Measurements from ENCODE around the gene LMAN2. TPM values are rescaled to one million over a fixed set of nuclear protein-coding genes. Genes with fewer than 3 reads are reported as not detected.

LMAN2 gene
- total and polyA plus RNA-seq, 4 donors = 86.2 to 145 (median 116) TPM

DNA sequence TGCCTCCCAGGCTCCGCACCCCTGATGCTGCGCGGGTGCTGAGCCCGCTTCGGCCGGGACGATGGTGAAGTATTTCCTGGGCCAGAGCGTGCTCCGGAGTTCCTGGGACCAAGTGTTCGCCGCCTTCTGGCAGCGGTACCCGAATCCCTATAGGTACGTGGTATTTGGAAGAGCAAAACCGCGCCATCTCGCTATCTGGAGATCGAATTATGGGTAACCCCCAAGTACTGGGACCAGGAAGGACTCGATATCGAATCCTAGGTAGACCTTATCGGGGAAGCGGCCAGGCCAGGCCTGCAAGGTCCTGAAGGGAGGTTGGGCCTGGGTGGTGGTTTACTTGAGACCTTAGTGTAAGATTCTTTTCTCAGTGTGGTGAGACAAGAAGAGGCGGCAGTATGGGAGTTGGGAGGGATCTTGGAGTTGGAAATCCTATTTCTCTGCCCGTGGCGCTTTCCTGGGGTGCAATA is 47.5 kb downstream of the LMAN2 start:
- H3K9me3 ChIP-seq (ENCODE audit: control insufficient read depth, low read length) = no peaks in the 10 kb centered on the region
- no peaks in the 10 kb centered on the region for H3K4me1 ChIP-seq (ENCODE audit: control insufficient read depth in 1 of 2, insufficient read depth in 2 of 2, low read length in 2 of 2)
- WGBS, 2 donors = 1% methylated on average over 24 to 25 of the region's 25 CpGs
- DNase-seq = no peak
- H3K36me3 ChIP-seq (ENCODE audit: control insufficient read depth in 1 of 2, insufficient read depth in 2 of 2, low read length in 1 of 2) = no peaks in the 10 kb centered on the region
- H3K27ac ChIP-seq (ENCODE audit: low read depth in 1 of 2, low read length in 2 of 2) = peak overlapping the region; percentile 31 to 41
- intact Hi-C loops (cut with DNase I) = no loop called here
- peak overlapping the region; percentile 38 to 74 for H3K4me3 ChIP-seq (ENCODE audit: low read length in 2 of 2)
- no peak for ATAC-seq (ENCODE audit: low FRiP score)
- no peaks in the 10 kb centered on the region for H3K27me3 ChIP-seq (ENCODE audit: control insufficient read depth in 1 of 2, insufficient read depth in 2 of 2, low read length in 1 of 2)

DNA sequence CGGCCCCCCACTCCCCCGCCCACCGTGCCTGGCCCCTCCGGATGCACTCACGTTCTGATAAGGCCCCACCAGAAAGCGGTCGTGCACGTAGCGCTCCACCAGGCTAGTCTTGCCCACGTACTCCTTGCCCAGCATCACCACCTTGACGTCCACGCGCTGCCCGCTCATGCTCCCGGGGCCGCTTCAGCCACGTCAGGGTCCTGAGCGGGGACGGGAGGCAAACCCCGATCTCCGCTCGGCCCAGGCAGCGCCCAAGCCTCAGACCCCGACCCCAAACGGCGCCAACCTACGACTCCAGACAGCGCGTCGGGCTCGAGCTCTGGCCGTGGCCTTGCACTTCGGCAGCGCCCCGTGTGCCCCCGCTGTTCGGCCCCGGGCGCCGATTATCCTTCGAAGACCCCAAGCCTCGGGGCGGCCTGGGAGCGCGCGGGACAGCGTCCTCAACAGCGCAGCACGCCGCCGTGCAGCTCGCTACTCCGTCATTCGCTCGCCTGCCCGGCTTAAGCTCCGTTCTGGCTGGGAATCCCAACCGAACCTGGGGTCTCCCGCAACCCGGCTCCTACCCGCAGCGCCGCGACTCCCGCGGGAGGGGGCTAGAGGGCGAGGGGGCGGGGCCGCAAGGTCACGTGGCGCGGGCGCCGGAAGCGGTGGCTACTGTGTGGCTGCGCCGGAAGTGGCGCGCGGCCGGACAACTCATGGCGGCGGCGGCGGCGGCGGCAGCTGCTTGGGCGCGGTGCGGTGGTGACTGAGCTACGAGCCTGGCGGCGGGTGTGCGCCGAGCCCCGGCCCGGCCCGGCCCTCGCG is 48.1 kb downstream of the LMAN2 start, which contains the start of the genes PRELID1 and RAB24:
Gene PRELID1 (plus strand): TSS at position 679 of the 804 bp plus-strand sequence. CDS start 187 bp downstream, outside the sequence.
Gene RAB24 (minus strand): TSS at position 599 of the 804 bp plus-strand sequence. CDS start 431 bp downstream, at position 168.
- Histone ChIP-seq H3K4me3 (ENCODE audit: low read length in 2 of 2) (peak within 1 kb of the TSS; percentile 38 to 74), H3K27me3 (ENCODE audit: control insufficient read depth in 1 of 2, insufficient read depth in 2 of 2, low read length in 1 of 2) (no peaks in the 10 kb centered on the region), H3K27ac (ENCODE audit: low read depth in 1 of 2, low read length in 2 of 2) (peak within 1 kb of the TSS; percentile 31 to 41), H3K4me1 (ENCODE audit: control insufficient read depth in 1 of 2, insufficient read depth in 2 of 2, low read length in 2 of 2) (no peaks in the 10 kb centered on the region), H3K36me3 (ENCODE audit: control insufficient read depth in 1 of 2, insufficient read depth in 2 of 2, low read length in 1 of 2) (no peaks in the 10 kb centered on the region), H3K9me3 (ENCODE audit: control insufficient read depth, low read length) (no peaks in the 10 kb centered on the region)
- peak; percentile 93 for ATAC-seq (ENCODE audit: low FRiP score)
- WGBS, 2 donors = 0 to 1% methylated on average over 87 to 100 of the region's 100 CpGs
- intact Hi-C loops (cut with DNase I) = no loop called here
- DNase-seq = peak; percentile 93 to 97

DNA sequence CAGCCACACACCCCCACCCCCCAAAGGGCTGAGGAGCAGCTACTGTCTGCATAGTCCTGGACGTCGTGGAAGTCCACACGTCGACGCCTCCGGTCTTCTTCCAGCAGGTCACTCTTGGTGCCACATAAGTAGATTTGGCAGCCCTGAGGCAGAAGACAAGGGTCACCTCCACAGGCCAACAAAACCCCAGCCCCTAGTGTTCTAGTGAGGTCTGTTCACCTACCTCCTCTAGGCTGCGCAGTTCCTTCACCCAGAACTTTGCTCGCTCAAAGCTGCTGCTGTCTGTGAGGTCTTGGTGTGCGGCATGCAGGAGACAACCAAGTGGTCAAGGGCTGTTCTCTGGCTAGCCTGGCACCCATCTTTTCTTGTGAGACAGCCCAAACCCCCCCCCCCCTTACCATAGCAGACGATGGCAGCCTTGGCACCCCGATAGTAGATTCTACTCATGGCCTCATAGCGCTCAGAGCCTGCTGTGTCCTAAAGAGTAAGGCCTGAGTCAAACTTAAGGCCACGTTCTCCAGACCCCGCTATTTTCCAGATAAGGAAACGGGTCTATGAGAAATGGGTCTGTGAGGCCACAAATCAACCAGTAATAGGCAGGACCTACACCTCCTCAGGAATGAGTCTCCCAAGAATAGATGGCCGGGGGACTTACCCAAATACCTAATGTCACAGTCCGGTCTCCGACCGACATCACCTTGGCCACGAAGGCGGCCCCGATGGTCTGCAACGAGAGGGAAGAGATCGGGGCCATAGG is 48.9 kb downstream of the LMAN2 start:
- intact Hi-C loops (cut with DNase I) = no loop called here
- 30% methylated on average over 24 of the region's 24 CpGs for WGBS, 2 donors
- no peak overlapping the region for H3K27ac ChIP-seq (ENCODE audit: low read depth in 1 of 2, low read length in 2 of 2)
- no peaks in the 10 kb centered on the region for H3K9me3 ChIP-seq (ENCODE audit: control insufficient read depth, low read length)
- H3K4me3 ChIP-seq (ENCODE audit: low read length in 2 of 2) = peak overlapping the region; percentile 38 to 73
- H3K36me3 ChIP-seq (ENCODE audit: control insufficient read depth in 1 of 2, insufficient read depth in 2 of 2, low read length in 1 of 2) = peaks cover 0 to 6% of the 10 kb centered on the region in 2 donors
- DNase-seq = peak in 1 of 2 donors; percentile 76
- ATAC-seq (ENCODE audit: low FRiP score) = no peak
- no peaks in the 10 kb centered on the region for H3K4me1 ChIP-seq (ENCODE audit: control insufficient read depth in 1 of 2, insufficient read depth in 2 of 2, low read length in 2 of 2)
- H3K27me3 ChIP-seq (ENCODE audit: control insufficient read depth in 1 of 2, insufficient read depth in 2 of 2, low read length in 1 of 2) = no peaks in the 10 kb centered on the region

DNA sequence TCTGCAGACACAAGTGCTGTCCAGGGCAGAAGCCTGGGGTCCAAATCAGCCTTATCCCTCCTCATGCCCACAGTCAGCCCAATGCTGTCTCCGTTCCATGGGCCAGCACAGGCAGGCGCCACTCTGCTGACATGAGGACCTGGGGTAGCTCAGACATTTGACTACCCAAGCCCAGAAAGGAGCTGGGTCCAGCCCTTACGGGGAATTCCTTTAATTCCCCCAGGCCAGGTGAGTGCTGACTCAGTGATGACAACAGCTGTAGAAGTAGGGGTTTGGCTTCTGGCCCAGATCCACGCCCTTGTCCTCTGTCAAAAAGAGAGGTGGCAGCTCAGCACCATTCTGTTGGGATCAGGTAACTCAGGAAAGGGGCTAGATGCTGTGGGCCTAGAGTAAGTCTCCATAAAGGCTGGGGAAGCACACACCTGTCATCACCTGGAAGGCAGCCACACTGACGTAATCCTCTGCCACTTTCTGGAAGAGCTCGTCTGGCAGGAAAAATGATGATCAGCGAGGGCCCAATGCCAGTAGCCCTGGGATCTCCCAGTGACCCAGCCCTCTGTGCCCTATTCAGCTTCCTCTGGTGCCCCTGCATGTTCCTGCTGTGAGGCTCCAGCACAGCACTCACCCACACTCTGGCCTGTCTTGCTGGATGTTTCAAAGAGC is 49.8 kb downstream of the LMAN2 start:
- Histone ChIP-seq H3K27ac (ENCODE audit: low read depth in 1 of 2, low read length in 2 of 2) (no peak overlapping the region), H3K4me3 (ENCODE audit: low read length in 2 of 2) (no peak overlapping the region), H3K4me1 (ENCODE audit: control insufficient read depth in 1 of 2, insufficient read depth in 2 of 2, low read length in 2 of 2) (no peaks in the 10 kb centered on the region), H3K27me3 (ENCODE audit: control insufficient read depth in 1 of 2, insufficient read depth in 2 of 2, low read length in 1 of 2) (no peaks in the 10 kb centered on the region), H3K9me3 (ENCODE audit: control insufficient read depth, low read length) (no peaks in the 10 kb centered on the region), H3K36me3 (ENCODE audit: control insufficient read depth in 1 of 2, insufficient read depth in 2 of 2, low read length in 1 of 2) (peaks cover 0 to 6% of the 10 kb centered on the region in 2 donors)
- WGBS, 2 donors = 67 to 77% methylated on average over 7 of the region's 7 CpGs
- peak in 1 of 2 donors; percentile 70 for DNase-seq
- no peak for ATAC-seq (ENCODE audit: low FRiP score)
- intact Hi-C loops (cut with DNase I) = no loop called here

DNA sequence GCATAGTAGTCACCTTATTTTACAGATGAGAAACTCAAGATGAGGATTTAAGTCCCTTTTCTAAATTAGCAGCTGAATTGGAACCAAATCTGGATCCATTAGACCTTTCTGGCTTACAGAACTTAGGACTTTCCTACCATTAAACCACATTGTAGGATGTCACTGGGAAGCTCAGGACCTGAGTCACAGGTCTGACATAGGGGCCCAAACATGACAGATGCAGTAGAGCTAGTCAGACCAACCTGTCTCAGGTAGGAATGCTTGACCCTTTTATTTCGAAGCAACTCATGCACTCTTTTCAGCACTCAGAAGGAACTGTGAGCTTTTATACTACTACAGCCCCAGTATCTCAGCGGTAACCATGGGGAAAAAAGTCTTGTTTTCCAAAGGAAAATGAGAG is 50.5 kb downstream of the LMAN2 start:
- intact Hi-C loops (cut with DNase I) = no loop called here

DNA sequence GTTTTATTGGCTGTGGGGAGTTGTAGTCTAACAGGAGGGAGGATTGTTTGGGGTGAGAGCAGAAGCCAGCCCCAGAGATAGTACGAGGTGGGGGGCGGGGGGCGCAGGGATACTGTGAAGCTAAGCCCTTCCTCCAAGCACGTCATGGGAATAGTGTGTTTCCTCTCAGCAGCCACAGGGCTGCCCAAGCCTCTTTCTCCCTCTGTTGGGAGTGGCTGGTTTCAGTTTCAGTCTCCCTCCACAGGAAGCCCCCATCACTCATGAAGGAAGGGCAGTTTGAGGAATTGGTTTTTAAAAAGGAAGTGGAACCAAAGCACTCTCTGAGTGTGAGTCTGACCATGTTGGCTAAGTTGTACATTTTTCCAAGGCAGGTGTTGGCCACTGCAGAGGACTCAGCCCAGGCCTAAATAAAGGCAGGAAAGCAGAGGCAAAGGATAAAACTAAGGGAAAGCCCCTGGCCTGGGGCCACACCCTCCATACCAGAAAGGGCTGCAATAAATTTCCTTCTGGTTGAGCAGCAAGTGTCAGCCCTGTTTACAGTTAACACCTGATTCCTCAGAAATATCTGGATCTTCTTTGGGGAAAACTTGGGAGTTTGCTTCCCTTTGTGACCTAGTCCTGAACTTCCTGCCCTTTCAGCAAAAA is 51.1 kb downstream of the LMAN2 start:
- Histone ChIP-seq H3K27ac (ENCODE audit: low read depth in 1 of 2, low read length in 2 of 2) (no peak overlapping the region), H3K27me3 (ENCODE audit: control insufficient read depth in 1 of 2, insufficient read depth in 2 of 2, low read length in 1 of 2) (no peaks in the 10 kb centered on the region), H3K4me1 (ENCODE audit: control insufficient read depth in 1 of 2, insufficient read depth in 2 of 2, low read length in 2 of 2) (no peaks in the 10 kb centered on the region), H3K4me3 (ENCODE audit: low read length in 2 of 2) (no peak overlapping the region), H3K36me3 (ENCODE audit: control insufficient read depth in 1 of 2, insufficient read depth in 2 of 2, low read length in 1 of 2) (peaks cover 0 to 6% of the 10 kb centered on the region in 2 donors), H3K9me3 (ENCODE audit: control insufficient read depth, low read length) (no peaks in the 10 kb centered on the region)
- intact Hi-C loops (cut with DNase I) = no loop called here
- peak; percentile 73 to 80 for DNase-seq
- WGBS, 2 donors = 33 to 38% methylated on average over 4 of the region's 4 CpGs
- peak; percentile 36 for ATAC-seq (ENCODE audit: low FRiP score)

More for the DNA sequence above, 50.5 kb downstream of the LMAN2 start:
- no peak for DNase-seq
- no peak overlapping the region for H3K27ac ChIP-seq (ENCODE audit: low read depth in 1 of 2, low read length in 2 of 2)
- no peaks in the 10 kb centered on the region for H3K9me3 ChIP-seq (ENCODE audit: control insufficient read depth, low read length)
- no peaks in the 10 kb centered on the region for H3K27me3 ChIP-seq (ENCODE audit: control insufficient read depth in 1 of 2, insufficient read depth in 2 of 2, low read length in 1 of 2)
- ATAC-seq (ENCODE audit: low FRiP score) = no peak
- no peaks in the 10 kb centered on the region for H3K4me1 ChIP-seq (ENCODE audit: control insufficient read depth in 1 of 2, insufficient read depth in 2 of 2, low read length in 2 of 2)
- H3K4me3 ChIP-seq (ENCODE audit: low read length in 2 of 2) = no peak overlapping the region
- WGBS, 2 donors = 78 to 87% methylated on average over 2 of the region's 2 CpGs
- peaks cover 0 to 6% of the 10 kb centered on the region in 2 donors for H3K36me3 ChIP-seq (ENCODE audit: control insufficient read depth in 1 of 2, insufficient read depth in 2 of 2, low read length in 1 of 2)

DNA sequence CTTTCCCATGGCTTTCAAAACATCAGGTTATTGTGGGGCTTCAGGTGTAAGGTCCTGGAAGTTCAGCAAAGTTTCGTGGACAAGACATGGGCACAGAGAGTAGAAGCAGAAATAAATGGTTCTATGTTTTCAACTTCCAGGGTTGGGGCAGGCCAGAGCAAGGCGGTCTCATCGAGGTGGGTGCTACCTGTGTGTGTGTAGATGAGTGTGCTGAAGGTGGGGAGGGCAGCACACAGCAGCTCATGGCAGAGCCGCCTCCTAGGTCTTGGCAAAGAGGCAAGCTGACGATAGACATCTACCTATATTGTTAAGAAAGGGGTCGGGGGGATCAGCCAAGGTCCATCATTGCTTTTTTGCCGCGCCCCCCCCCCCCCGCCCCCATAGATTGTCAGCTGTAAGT is 51.8 kb downstream of the LMAN2 start:
- ATAC-seq (ENCODE audit: low FRiP score) = no peak
- no peaks in the 10 kb centered on the region for H3K27me3 ChIP-seq (ENCODE audit: control insufficient read depth in 1 of 2, insufficient read depth in 2 of 2, low read length in 1 of 2)
- intact Hi-C loops (cut with DNase I) = no loop called here
- no peak overlapping the region for H3K4me3 ChIP-seq (ENCODE audit: low read length in 2 of 2)
- H3K4me1 ChIP-seq (ENCODE audit: control insufficient read depth in 1 of 2, insufficient read depth in 2 of 2, low read length in 2 of 2) = no peaks in the 10 kb centered on the region
- H3K27ac ChIP-seq (ENCODE audit: low read depth in 1 of 2, low read length in 2 of 2) = no peak overlapping the region
- peak in 1 of 2 donors; percentile 65 for DNase-seq
- no peaks in the 10 kb centered on the region for H3K9me3 ChIP-seq (ENCODE audit: control insufficient read depth, low read length)
- peaks cover 2 to 6% of the 10 kb centered on the region in 2 donors for H3K36me3 ChIP-seq (ENCODE audit: control insufficient read depth in 1 of 2, insufficient read depth in 2 of 2, low read length in 1 of 2)
- 80 to 83% methylated on average over 9 of the region's 9 CpGs for WGBS, 2 donors

DNA sequence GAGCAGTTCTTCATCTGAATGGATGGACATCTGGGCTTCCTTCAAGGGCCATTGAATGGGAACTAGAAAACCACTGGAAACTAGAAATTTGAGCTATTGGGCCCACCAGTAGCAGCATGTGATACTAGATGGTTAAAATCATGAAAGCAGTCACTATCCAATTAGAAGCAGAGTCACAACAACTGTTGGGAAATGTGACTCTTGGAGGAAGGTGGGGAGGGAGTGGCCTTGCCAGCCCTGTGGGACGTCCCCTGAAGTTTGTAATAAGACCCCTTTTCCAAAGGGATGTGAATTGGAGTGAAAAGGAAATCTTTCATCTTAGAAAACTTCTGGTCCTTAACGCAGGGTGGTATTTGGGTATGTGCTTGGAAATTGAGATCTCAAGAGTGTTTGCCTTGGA is 53.5 kb downstream of the LMAN2 start:
- ATAC-seq (ENCODE audit: low FRiP score) (no peak), DNase-seq (no peak)
- WGBS, 2 donors = 65 to 73% methylated on average over 2 of the region's 2 CpGs
- Histone ChIP-seq H3K4me3 (ENCODE audit: low read length in 2 of 2) (no peak overlapping the region), H3K27me3 (ENCODE audit: control insufficient read depth in 1 of 2, insufficient read depth in 2 of 2, low read length in 1 of 2) (no peaks in the 10 kb centered on the region), H3K4me1 (ENCODE audit: control insufficient read depth in 1 of 2, insufficient read depth in 2 of 2, low read length in 2 of 2) (no peaks in the 10 kb centered on the region), H3K9me3 (ENCODE audit: control insufficient read depth, low read length) (no peaks in the 10 kb centered on the region), H3K36me3 (ENCODE audit: control insufficient read depth in 1 of 2, insufficient read depth in 2 of 2, low read length in 1 of 2) (peaks cover 6 to 12% of the 10 kb centered on the region in 2 donors), H3K27ac (ENCODE audit: low read depth in 1 of 2, low read length in 2 of 2) (no peak overlapping the region)
- intact Hi-C loops (cut with DNase I) = no loop called here
